GM23338 (cell line): ENCODE results near the gene XXYLT1. TPM values are rescaled to one million over a fixed set of nuclear protein-coding genes. Genes with fewer than 3 reads are reported as not detected.

Experiments used
- ATAC-seq: fragments of 200-7000 bp; cut with Tn5 transposase; 3 replicates; pipeline ENCODE4 v1.9.1; 2020
- DNase-seq: peaks from one replicate; pipeline ENCODE4 v3.0.0-alpha.2; 2015; ENCODE audit warnings: low spot score
- H2AFZ ChIP-seq: fragments of 200-600 bp; sonication (generic); 2 replicates; pipeline ENCODE4 v1.8.0; 2016; ENCODE audit warnings: antibody characterized with exemption, mild to moderate bottlenecking, moderate library complexity
- H3F3A ChIP-seq: fragments of 200-600 bp; sonication (generic); replicated peaks from 2 replicates; pipeline ENCODE4 v1.8.0; 2017; ENCODE audit warnings: antibody characterized with exemption, mixed run types, low read depth
- H3K27ac ChIP-seq: fragments of 200-600 bp; sonication (generic); 2 replicates; pipeline ENCODE4 v1.6.1; 2016; ENCODE audit warnings: low read depth
- H3K27me3 ChIP-seq: fragments of 200-600 bp; sonication (generic); 2 replicates; pipeline ENCODE4 v1.8.0; 2016; ENCODE audit warnings: mild to moderate bottlenecking, mixed run types, moderate library complexity; ENCODE audit not compliant: insufficient read depth
- H3K36me3 ChIP-seq: fragments of 200-600 bp; sonication (generic); 2 replicates; pipeline ENCODE4 v1.8.0; 2016; ENCODE audit warnings: mild to moderate bottlenecking; ENCODE audit not compliant: insufficient read depth
- H3K4me1 ChIP-seq: fragments of 200-600 bp; sonication (generic); 2 replicates; pipeline ENCODE4 v1.8.0; 2016; ENCODE audit warnings: mild to moderate bottlenecking, moderate library complexity; ENCODE audit not compliant: insufficient read depth
- H3K4me2 ChIP-seq: fragments of 200-600 bp; sonication (generic); 2 replicates; pipeline ENCODE4 v1.7.1; 2017; ENCODE audit warnings: mixed run types
- H3K4me3 ChIP-seq: fragments of 200-600 bp; sonication (generic); 2 replicates; pipeline ENCODE4 v1.6.1; 2016; ENCODE audit warnings: mixed run types
- H3K79me2 ChIP-seq: fragments of 200-600 bp; sonication (generic); replicated peaks from 2 replicates; pipeline ENCODE4 v1.8.0; 2017; ENCODE audit warnings: mild to moderate bottlenecking; ENCODE audit not compliant: insufficient read depth
- H3K9me2 ChIP-seq: fragments of 200-600 bp; sonication (generic); 2 replicates; pipeline ENCODE4 v1.8.0; 2017; ENCODE audit not compliant: insufficient read depth
- H4K20me1 ChIP-seq: fragments of 200-600 bp; sonication (generic); replicated peaks from 2 replicates; pipeline ENCODE4 v1.8.0; 2017; ENCODE audit warnings: mild to moderate bottlenecking; ENCODE audit not compliant: insufficient read depth
- H3K27ac Mint-ChIP-seq: 2 replicates; pipeline ENCODE4 v1.8.0; 2020; ENCODE audit warnings: inconsistent platforms, mild to moderate bottlenecking, moderate library complexity, mixed read lengths
- H3K27me3 Mint-ChIP-seq: 3 replicates; pipeline ENCODE4 v1.8.0; 2022; ENCODE audit warnings: low read depth, mild to moderate bottlenecking, moderate library complexity, mixed read lengths, inconsistent platforms; ENCODE audit not compliant: insufficient read depth, poor library complexity
- H3K36me3 Mint-ChIP-seq: 3 replicates; pipeline ENCODE4 v1.8.0; 2021; ENCODE audit warnings: low read depth, mild to moderate bottlenecking, inconsistent platforms, moderate library complexity, mixed read lengths
- H3K4me1 Mint-ChIP-seq: 3 replicates; pipeline ENCODE4 v1.8.0; 2020; ENCODE audit warnings: mild to moderate bottlenecking, inconsistent platforms, mixed read lengths
- H3K4me3 Mint-ChIP-seq: 3 replicates; pipeline ENCODE4 v1.8.0; 2021; ENCODE audit warnings: moderate library complexity, mild to moderate bottlenecking, inconsistent platforms, mixed read lengths
- H3K9me3 Mint-ChIP-seq: 3 replicates; pipeline ENCODE4 v1.8.0; 2020; ENCODE audit warnings: moderate library complexity, mild to moderate bottlenecking, inconsistent platforms, mixed read lengths
- NANOG ChIP-seq: IDR thresholded peaks from 2 replicates; pipeline ENCODE4 v1.6.1; 2016; ENCODE audit warnings: antibody characterized with exemption, borderline replicate concordance
- POLR2AphosphoS5 ChIP-seq: IDR thresholded peaks from 2 replicates; pipeline ENCODE4 v1.6.1; 2016; ENCODE audit warnings: antibody characterized with exemption, low read depth
- REST ChIP-seq: IDR thresholded peaks from one replicate; pipeline ENCODE4 v1.6.1; 2018; ENCODE audit warnings: antibody characterized with exemption; ENCODE audit not compliant: unreplicated experiment
- STAT1 ChIP-seq: IDR thresholded peaks from one replicate; pipeline ENCODE4 v1.6.1; 2016; ENCODE audit warnings: antibody characterized with exemption; ENCODE audit not compliant: unreplicated experiment
- ZNF114 ChIP-seq: fragments of 250-450 bp; sonication (Bioruptor Pico); IDR thresholded peaks from 2 replicates; pipeline ENCODE4 v1.5.0; 2020; ENCODE audit warnings: mild to moderate bottlenecking, moderate library complexity
- polyA plus RNA-seq: library from polyadenylated mRNA; unstranded; fragments of >200 nt; fragmentation: Nextera tagmentation; extraction: Ambion mirVana; gene quantifications from 2 replicates; pipeline ENCODE4 v1.2.1, GENCODE V29; 2016
- total RNA-seq: library from RNA; depleted of rRNA; stranded (reverse); fragments of >200 nt; shearing (Covaris generic); gene quantifications from 2 replicates; pipeline ENCODE4 v1.2.3, GENCODE V29; 2014
- TF ChIP-seq, protein P1 (sequence below), 2 experiments: fragments of 200-600 bp in 1 of 2; sonication (generic) in 1 of 2; conservative IDR thresholded peaks; 2 replicates each; pipeline versions ENCODE4 v1.5.1 to v1.6.1; 2016 to 2017; ENCODE audit warnings: antibody characterized with exemption in 2 of 2, low read depth in 2 of 2, mild to moderate bottlenecking in 2 of 2, moderate library complexity in 1 of 2
- TF ChIP-seq, protein P2 (sequence below): fragments of 250-450 bp; sonication (Bioruptor Pico); IDR thresholded peaks from 2 replicates; pipeline ENCODE4 v1.5.0; 2020; ENCODE audit warnings: mild to moderate bottlenecking, moderate library complexity

Gene XXYLT1
- total and polyA plus RNA-seq, 2 experiments from 2014 or later = 13.5 to 34.8 TPM

- Histone ChIP-seq H3K9me2 (no peaks in the 10 kb centered on the region), H3K27ac (no peak overlapping the region), H3K4me2 (no peak overlapping the region), H3K4me3 (no peak overlapping the region), H3K79me2 (no peaks in the 10 kb centered on the region), H3K27me3 (no peaks in the 10 kb centered on the region), H2AFZ (no peak overlapping the region), H3K36me3 (no peaks in the 10 kb centered on the region), H3F3A (no peaks in the 10 kb centered on the region), H3K4me1 (peaks cover 13% of the 10 kb centered on the region; the same call in 1 of the 2 replicates), H4K20me1 (no peaks in the 10 kb centered on the region)
- ATAC-seq = no peak
- peaks cover 3% of the 10 kb centered on the region; the same call in 1 of the 3 replicates for H3K9me3 Mint-ChIP-seq
- no peak for DNase-seq
- H3K4me3 Mint-ChIP-seq = no peak overlapping the region
- H3K27ac Mint-ChIP-seq = no peak overlapping the region
- H3K27me3 Mint-ChIP-seq = peaks cover 24% of the 10 kb centered on the region
- no peaks in the 10 kb centered on the region for H3K36me3 Mint-ChIP-seq
- H3K4me1 Mint-ChIP-seq = peaks cover 57% of the 10 kb centered on the region
- TF ChIP-seq, protein P1, sequence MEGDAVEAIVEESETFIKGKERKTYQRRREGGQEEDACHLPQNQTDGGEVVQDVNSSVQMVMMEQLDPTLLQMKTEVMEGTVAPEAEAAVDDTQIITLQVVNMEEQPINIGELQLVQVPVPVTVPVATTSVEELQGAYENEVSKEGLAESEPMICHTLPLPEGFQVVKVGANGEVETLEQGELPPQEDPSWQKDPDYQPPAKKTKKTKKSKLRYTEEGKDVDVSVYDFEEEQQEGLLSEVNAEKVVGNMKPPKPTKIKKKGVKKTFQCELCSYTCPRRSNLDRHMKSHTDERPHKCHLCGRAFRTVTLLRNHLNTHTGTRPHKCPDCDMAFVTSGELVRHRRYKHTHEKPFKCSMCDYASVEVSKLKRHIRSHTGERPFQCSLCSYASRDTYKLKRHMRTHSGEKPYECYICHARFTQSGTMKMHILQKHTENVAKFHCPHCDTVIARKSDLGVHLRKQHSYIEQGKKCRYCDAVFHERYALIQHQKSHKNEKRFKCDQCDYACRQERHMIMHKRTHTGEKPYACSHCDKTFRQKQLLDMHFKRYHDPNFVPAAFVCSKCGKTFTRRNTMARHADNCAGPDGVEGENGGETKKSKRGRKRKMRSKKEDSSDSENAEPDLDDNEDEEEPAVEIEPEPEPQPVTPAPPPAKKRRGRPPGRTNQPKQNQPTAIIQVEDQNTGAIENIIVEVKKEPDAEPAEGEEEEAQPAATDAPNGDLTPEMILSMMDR (conservative IDR thresholded peaks at IDR 0.05; ENCODE audit: low read depth in 2 of 2) = no peak
- TF ChIP-seq NANOG (no peak), REST (no peak), ZNF114 (CRISPR knock-in tag) (no peak), STAT1 (no peak), POLR2AphosphoS5 (no peak)
- TF ChIP-seq, protein P2, sequence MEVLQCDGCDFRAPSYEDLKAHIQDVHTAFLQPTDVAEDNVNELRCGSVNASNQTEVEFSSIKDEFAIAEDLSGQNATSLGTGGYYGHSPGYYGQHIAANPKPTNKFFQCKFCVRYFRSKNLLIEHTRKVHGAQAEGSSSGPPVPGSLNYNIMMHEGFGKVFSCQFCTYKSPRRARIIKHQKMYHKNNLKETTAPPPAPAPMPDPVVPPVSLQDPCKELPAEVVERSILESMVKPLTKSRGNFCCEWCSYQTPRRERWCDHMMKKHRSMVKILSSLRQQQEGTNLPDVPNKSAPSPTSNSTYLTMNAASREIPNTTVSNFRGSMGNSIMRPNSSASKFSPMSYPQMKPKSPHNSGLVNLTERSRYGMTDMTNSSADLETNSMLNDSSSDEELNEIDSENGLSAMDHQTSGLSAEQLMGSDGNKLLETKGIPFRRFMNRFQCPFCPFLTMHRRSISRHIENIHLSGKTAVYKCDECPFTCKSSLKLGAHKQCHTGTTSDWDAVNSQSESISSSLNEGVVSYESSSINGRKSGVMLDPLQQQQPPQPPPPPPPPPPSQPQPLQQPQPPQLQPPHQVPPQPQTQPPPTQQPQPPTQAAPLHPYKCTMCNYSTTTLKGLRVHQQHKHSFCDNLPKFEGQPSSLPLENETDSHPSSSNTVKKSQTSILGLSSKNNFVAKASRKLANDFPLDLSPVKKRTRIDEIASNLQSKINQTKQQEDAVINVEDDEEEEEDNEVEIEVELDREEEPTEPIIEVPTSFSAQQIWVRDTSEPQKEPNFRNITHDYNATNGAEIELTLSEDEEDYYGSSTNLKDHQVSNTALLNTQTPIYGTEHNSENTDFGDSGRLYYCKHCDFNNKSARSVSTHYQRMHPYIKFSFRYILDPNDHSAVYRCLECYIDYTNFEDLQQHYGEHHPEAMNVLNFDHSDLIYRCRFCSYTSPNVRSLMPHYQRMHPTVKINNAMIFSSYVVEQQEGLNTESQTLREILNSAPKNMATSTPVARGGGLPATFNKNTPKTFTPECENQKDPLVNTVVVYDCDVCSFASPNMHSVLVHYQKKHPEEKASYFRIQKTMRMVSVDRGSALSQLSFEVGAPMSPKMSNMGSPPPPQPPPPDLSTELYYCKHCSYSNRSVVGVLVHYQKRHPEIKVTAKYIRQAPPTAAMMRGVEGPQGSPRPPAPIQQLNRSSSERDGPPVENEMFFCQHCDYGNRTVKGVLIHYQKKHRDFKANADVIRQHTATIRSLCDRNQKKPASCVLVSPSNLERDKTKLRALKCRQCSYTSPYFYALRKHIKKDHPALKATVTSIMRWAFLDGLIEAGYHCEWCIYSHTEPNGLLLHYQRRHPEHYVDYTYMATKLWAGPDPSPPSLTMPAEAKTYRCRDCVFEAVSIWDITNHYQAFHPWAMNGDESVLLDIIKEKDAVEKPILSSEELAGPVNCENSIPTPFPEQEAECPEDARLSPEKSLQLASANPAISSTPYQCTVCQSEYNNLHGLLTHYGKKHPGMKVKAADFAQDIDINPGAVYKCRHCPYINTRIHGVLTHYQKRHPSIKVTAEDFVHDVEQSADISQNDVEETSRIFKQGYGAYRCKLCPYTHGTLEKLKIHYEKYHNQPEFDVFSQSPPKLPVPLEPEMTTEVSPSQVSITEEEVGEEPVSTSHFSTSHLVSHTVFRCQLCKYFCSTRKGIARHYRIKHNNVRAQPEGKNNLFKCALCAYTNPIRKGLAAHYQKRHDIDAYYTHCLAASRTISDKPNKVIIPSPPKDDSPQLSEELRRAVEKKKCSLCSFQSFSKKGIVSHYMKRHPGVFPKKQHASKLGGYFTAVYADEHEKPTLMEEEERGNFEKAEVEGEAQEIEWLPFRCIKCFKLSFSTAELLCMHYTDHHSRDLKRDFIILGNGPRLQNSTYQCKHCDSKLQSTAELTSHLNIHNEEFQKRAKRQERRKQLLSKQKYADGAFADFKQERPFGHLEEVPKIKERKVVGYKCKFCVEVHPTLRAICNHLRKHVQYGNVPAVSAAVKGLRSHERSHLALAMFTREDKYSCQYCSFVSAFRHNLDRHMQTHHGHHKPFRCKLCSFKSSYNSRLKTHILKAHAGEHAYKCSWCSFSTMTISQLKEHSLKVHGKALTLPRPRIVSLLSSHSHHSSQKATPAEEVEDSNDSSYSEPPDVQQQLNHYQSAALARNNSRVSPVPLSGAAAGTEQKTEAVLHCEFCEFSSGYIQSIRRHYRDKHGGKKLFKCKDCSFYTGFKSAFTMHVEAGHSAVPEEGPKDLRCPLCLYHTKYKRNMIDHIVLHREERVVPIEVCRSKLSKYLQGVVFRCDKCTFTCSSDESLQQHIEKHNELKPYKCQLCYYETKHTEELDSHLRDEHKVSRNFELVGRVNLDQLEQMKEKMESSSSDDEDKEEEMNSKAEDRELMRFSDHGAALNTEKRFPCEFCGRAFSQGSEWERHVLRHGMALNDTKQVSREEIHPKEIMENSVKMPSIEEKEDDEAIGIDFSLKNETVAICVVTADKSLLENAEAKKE (CRISPR knock-in tag) = no peak
Measured at GRCh38 chr3:195083659-195084058, 187.3 kb downstream of the XXYLT1 start.
